DND-41 (cell line): ENCODE data around the gene NT5C1B.

Source experiments
- ATAC-seq: fragments of 200-7000 bp; cut with Tn5 transposase; 3 replicates; pipeline ENCODE4 v1.9.1; 2021; ENCODE audit warnings: low read depth; ENCODE audit not compliant: insufficient read depth
- DNase-seq: peaks from one replicate; pipeline ENCODE4 v3.0.0-alpha.2; 2020
- H2AFZ ChIP-seq: 2 replicates; pipeline ENCODE4 v1.6.0; 2012; ENCODE audit warnings: low read depth, low read length
- H3K27ac ChIP-seq: 2 replicates; pipeline ENCODE4 v1.5.1; 2012; ENCODE audit warnings: low read length, inconsistent platforms
- H3K27me3 ChIP-seq: fragments of 200-600 bp; sonication (generic); 2 replicates; pipeline ENCODE4 v1.6.0; 2012; ENCODE audit warnings: low read length, mild to moderate bottlenecking, inconsistent platforms; ENCODE audit not compliant: insufficient read depth, poor library complexity
- H3K36me3 ChIP-seq: 2 replicates; pipeline ENCODE4 v1.5.1; 2012; ENCODE audit warnings: low read length, inconsistent platforms; ENCODE audit not compliant: insufficient read depth
- H3K4me1 ChIP-seq: 2 replicates; pipeline ENCODE4 v1.5.1; 2012; ENCODE audit warnings: mild to moderate bottlenecking, low read length; ENCODE audit not compliant: insufficient read depth
- H3K4me2 ChIP-seq: 2 replicates; pipeline ENCODE4 v1.6.0; 2012; ENCODE audit warnings: mild to moderate bottlenecking, moderate library complexity, low read length, inconsistent platforms; ENCODE audit not compliant: insufficient read depth
- H3K4me3 ChIP-seq, 2 experiments: fragments of 200-600 bp in 1 of 2; shearing (Covaris generic) in 1 of 2; 2 replicates each; pipeline ENCODE4 v1.5.1; 2012 to 2016; ENCODE audit warnings: inconsistent platforms in 2 of 2, low read length in 2 of 2, mild to moderate bottlenecking in 2 of 2, low read depth in 1 of 2, moderate library complexity in 1 of 2
- H3K79me2 ChIP-seq: 2 replicates; pipeline ENCODE4 v1.6.0; 2012; ENCODE audit warnings: low read length, inconsistent platforms; ENCODE audit not compliant: insufficient read depth
- H3K9ac ChIP-seq: 2 replicates; pipeline ENCODE4 v1.6.0; 2012; ENCODE audit warnings: low read depth, mild to moderate bottlenecking, inconsistent platforms, low read length, moderate library complexity
- H3K9me3 ChIP-seq: 2 replicates; pipeline ENCODE4 v1.5.1; 2012; ENCODE audit warnings: low read length, moderate library complexity, mild to moderate bottlenecking, inconsistent platforms; ENCODE audit not compliant: insufficient read depth, severe bottlenecking
- H4K20me1 ChIP-seq: 2 replicates; pipeline ENCODE4 v1.6.0; 2012; ENCODE audit warnings: low read length; ENCODE audit not compliant: insufficient read depth
- CTCF ChIP-seq: IDR thresholded peaks from 2 replicates; pipeline ENCODE4 v1.5.1; 2012; ENCODE audit warnings: borderline replicate concordance, low read length, moderate library complexity, mild to moderate bottlenecking; ENCODE audit not compliant: poor library complexity, severe bottlenecking; ENCODE audit errors: extremely low read depth
- EZH2 ChIP-seq: IDR thresholded peaks from 3 replicates; pipeline ENCODE4 v1.6.1; 2012; ENCODE audit warnings: borderline replicate concordance, low read depth, mild to moderate bottlenecking, moderate library complexity, low read length, inconsistent platforms; ENCODE audit not compliant: severe bottlenecking

NT5C1B gene

GRCh38 chr2:18546567-18546966 lies 42.8 kb downstream of the NT5C1B start:
- TF ChIP-seq EZH2 (no peak), CTCF (no peak)
- no peaks in the 10 kb centered on the region for H3K79me2 ChIP-seq
- H3K4me3 ChIP-seq = no peak overlapping the region
- no peak overlapping the region for H3K27ac ChIP-seq
- no peaks in the 10 kb centered on the region for H3K36me3 ChIP-seq
- no peak overlapping the region for H3K9ac ChIP-seq
- ATAC-seq = peak; percentile 85
- no peak overlapping the region for H2AFZ ChIP-seq
- DNase-seq = peak; percentile 9
- H4K20me1 ChIP-seq = no peaks in the 10 kb centered on the region
- H3K27me3 ChIP-seq = no peaks in the 10 kb centered on the region
- H3K4me2 ChIP-seq = no peak overlapping the region
- H3K9me3 ChIP-seq = no peaks in the 10 kb centered on the region
- H3K4me1 ChIP-seq = peaks cover 9% of the 10 kb centered on the region; the same call in 1 of the 2 replicates

GRCh38 chr2:18545384-18545783 lies 44.0 kb downstream of the NT5C1B start:
- Histone ChIP-seq H3K36me3 (no peaks in the 10 kb centered on the region), H3K4me3 (no peak overlapping the region), H4K20me1 (no peaks in the 10 kb centered on the region), H3K4me1 (peaks cover 9% of the 10 kb centered on the region; the same call in 1 of the 2 replicates), H3K4me2 (no peak overlapping the region), H3K9me3 (no peaks in the 10 kb centered on the region), H3K27ac (no peak overlapping the region), H3K79me2 (no peaks in the 10 kb centered on the region), H2AFZ (no peak overlapping the region), H3K27me3 (no peaks in the 10 kb centered on the region), H3K9ac (no peak overlapping the region)
- ATAC-seq (no peak), DNase-seq (no peak)
- no peak for TF ChIP-seq CTCF
- no peak for TF ChIP-seq EZH2

GRCh38 chr2:18544171-18544570 lies 45.2 kb downstream of the NT5C1B start:
- Histone ChIP-seq H4K20me1 (no peaks in the 10 kb centered on the region), H3K4me1 (peaks cover 9% of the 10 kb centered on the region; the same call in 1 of the 2 replicates), H2AFZ (no peak overlapping the region), H3K9me3 (no peaks in the 10 kb centered on the region), H3K4me2 (no peak overlapping the region), H3K79me2 (no peaks in the 10 kb centered on the region), H3K36me3 (no peaks in the 10 kb centered on the region), H3K9ac (no peak overlapping the region), H3K4me3 (no peak overlapping the region), H3K27ac (no peak overlapping the region), H3K27me3 (no peaks in the 10 kb centered on the region)
- no peak for ATAC-seq
- TF ChIP-seq CTCF = no peak
- TF ChIP-seq EZH2 = no peak
- no peak for DNase-seq

- Histone ChIP-seq H3K4me1 (no peaks in the 10 kb centered on the region), H3K9me3 (no peaks in the 10 kb centered on the region), H2AFZ (no peak overlapping the region), H3K4me3 (no peak overlapping the region), H3K36me3 (no peaks in the 10 kb centered on the region), H3K4me2 (no peak overlapping the region), H3K79me2 (no peaks in the 10 kb centered on the region), H3K27me3 (no peaks in the 10 kb centered on the region), H4K20me1 (no peaks in the 10 kb centered on the region), H3K27ac (no peak overlapping the region), H3K9ac (no peak overlapping the region)
- TF ChIP-seq CTCF (no peak), EZH2 (no peak)
- no peak for DNase-seq
- ATAC-seq = no peak
Observed at GRCh38 chr2:18540872-18541271, 48.5 kb downstream of the NT5C1B start.
